T-helper 1 cell (primary cell): ENCODE measurements around the gene RDH16.
A peak's percentile ranks its signal among the peaks of the same experiment; 100 is the strongest.

Experiments used
- DNase-seq, 5 donors: peaks; one replicate each; pipeline ENCODE4 v3.0.0-alpha.2; 2012 to 2020
- total RNA-seq, 4 donors: gene quantifications; one replicate each; lab custom pipeline; 2026; lab: John Stamatoyannopoulos, UW

The RDH16 gene
- total RNA-seq = 0 to 1.4 (median 0.95) reads per million in 4 donors

DNA sequence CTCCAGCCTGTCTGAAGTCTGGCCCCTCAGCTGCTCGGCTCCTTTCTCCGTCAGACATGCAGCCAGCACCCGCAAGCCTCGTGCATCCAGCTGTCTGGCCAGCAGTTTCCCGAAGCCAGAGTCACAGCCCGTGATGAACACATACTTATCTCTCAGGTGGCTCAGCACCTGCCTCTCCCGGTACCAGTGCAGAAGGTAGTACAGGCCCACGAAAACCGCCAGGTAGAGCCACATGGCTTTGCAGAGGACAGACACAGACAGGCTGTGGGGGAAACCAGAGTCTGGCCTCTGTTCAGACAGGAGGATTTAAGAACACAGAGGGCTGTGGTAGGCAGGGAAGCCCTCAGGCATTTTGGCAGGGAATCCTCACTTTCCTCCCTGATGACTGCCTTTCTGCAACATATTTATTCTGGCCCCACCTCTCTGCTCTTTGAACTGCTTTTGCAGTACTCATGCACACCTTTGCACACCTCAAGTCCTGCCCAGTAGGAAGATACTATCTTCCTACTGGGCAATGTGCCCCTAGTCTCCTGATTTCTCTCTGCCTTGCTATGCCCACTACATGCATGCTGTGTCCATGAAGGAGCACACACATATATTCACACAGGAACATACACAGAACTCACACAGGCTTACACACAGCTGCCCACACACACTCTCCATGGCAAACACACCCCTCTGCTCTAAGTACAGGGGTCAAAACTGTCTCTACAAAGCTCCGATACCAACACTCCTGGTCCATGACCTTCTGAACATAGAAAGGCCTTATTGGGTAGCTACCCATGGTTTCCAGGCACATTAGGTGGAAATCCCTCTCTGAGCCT, at the start of gene RDH16:
Gene RDH16 (minus strand): TSS at position 380 of the 824 bp plus-strand sequence. CDS start 146 bp downstream, at position 234.
- DNase-seq = no peak

GRCh38 chr12:57006809-57007475, 49.5 kb upstream of the RDH16 start:
- DNase-seq = no peak

GRCh38 chr12:57005980-57006808, 48.8 kb upstream of the RDH16 start, which contains the start of gene ZBTB39:
Gene ZBTB39, minus strand, starts transcription at chr12:57006546. Its CDS starts 1,629 bp downstream, at chr12:57004917.
- peak; percentile 45 to 71 (median 50) for DNase-seq

DNA sequence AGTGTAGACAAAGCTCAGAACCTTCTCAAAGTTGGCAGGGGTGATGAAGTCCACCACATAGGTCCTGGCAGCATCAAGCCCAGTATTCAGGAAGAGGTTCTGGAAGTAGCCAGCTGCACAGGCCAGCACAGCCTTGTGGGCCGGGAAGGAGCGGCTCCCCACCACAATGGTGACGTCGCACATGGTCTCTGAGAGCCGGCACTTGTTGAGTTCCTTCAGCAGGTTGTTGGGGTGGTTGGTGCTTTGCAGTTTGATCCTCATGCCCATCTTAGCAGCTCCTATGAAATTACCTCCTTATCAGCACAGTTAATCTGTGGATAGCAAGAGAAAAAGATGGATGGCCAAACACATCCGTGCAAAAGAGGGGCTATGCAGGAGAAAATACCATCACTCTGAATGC, 47.2 kb upstream of the RDH16 start:
- no peak for DNase-seq

GRCh38 chr12:57003395-57003794, 46.0 kb upstream of the RDH16 start:
- no peak for DNase-seq

GRCh38 chr12:57001448-57001906, 44.1 kb upstream of the RDH16 start:
- peak; percentile 43 to 76 (median 64) for DNase-seq

DNA sequence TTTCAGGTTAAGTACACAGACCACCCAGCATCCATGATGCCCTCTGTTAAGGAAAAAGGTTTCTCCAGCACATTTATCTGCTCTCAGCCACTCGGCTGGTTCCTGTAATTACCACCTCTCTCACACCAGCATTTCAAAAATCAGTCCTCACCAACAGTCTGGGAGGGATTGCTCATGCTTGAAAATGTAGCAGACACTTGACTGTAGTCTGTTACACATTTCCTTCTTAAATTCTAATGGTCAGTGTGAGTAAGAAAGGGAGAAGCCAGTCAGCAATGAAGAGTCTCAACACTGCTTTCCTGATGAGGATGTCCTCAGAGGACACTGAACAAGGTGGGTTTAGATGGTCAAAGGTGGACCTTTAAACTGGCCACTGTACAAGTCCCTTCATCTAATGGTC, 43.0 kb upstream of the RDH16 start:
- no peak for DNase-seq

- no peak for DNase-seq
Observed at GRCh38 chr12:56999456-56999855, 42.0 kb upstream of the RDH16 start.

- peak in 1 of 5 donors; percentile 63 for DNase-seq
Observed at GRCh38 chr12:56998981-56999380, 41.6 kb upstream of the RDH16 start.

GRCh38 chr12:56998316-56998715, 40.9 kb upstream of the RDH16 start:
- DNase-seq = no peak

- no peak for DNase-seq
Observed at GRCh38 chr12:56996793-56997545, 39.6 kb upstream of the RDH16 start.

DNA sequence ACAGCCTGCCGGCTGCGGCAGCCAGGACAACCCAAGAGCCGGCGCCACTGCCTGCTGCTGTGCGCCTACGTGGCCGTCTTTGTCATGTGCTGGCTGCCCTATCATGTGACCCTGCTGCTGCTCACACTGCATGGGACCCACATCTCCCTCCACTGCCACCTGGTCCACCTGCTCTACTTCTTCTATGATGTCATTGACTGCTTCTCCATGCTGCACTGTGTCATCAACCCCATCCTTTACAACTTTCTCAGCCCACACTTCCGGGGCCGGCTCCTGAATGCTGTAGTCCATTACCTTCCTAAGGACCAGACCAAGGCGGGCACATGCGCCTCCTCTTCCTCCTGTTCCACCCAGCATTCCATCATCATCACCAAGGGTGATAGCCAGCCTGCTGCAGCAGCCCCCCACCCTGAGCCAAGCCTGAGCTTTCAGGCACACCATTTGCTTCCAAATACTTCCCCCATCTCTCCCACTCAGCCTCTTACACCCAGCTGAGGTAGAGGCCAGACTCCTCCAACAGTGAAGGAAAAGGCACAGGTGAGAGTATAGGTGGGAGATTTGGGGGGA, 38.6 kb upstream of the RDH16 start:
- DNase-seq = no peak

DNA sequence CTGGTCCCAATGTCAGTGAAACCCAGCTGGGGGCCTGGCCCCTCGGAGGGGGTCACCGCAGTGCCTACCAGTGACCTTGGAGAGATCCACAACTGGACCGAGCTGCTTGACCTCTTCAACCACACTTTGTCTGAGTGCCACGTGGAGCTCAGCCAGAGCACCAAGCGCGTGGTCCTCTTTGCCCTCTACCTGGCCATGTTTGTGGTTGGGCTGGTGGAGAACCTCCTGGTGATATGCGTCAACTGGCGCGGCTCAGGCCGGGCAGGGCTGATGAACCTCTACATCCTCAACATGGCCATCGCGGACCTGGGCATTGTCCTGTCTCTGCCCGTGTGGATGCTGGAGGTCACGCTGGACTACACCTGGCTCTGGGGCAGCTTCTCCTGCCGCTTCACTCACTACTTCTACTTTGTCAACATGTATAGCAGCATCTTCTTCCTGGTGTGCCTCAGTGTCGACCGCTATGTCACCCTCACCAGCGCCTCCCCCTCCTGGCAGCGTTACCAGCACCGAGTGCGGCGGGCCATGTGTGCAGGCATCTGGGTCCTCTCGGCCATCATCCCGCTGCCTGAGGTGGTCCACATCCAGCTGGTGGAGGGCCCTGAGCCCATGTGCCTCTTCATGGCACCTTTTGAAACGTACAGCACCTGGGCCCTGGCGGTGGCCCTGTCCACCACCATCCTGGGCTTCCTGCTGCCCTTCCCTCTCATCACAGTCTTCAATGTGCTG, 38.0 kb upstream of the RDH16 start:
- no peak for DNase-seq

DNA sequence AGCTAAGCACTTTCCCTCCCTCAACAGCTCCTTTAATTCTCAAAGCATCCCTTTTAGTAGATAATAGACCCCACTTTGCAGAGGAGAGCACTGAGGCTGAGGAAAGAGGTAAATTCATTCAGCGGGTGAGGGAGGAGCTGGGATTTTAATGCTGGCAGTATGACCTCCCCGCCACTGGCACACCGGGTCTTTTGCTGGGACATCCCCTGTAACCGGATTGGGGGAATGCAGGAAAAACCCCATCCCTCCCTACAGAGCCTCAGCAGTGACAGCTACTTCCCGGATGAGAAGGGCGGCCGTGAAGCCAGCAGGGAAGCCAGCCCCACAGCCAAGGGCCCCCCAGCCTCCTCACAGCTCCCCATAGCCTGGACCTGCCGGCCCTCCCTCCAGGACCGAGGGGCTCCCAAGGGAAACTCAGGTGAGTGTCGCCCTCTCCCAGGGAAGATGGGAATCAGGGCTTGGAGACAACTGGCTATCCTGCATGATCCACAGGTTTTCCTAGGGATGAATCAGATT, 36.9 kb upstream of the RDH16 start:
- no peak for DNase-seq

DNA sequence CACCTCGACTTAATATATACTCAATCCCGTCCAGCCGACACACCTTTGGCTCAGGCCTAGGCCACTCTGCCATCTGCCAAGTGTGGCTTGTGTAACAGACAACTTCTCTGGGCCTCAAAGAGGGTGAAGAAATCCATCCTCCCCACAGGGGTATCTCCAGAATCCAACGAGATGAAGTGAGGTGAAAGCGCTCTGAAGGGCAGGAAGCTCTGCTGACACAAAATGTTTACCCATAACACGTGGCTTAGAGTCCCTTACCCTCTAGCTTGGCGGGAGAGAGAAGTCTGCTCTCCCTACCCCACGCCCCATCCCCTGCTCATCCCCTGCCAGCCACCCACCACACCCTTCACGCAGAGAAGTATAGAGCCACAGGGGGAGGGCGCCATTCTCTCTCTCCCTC, 35.9 kb upstream of the RDH16 start:
- DNase-seq = no peak

DNA sequence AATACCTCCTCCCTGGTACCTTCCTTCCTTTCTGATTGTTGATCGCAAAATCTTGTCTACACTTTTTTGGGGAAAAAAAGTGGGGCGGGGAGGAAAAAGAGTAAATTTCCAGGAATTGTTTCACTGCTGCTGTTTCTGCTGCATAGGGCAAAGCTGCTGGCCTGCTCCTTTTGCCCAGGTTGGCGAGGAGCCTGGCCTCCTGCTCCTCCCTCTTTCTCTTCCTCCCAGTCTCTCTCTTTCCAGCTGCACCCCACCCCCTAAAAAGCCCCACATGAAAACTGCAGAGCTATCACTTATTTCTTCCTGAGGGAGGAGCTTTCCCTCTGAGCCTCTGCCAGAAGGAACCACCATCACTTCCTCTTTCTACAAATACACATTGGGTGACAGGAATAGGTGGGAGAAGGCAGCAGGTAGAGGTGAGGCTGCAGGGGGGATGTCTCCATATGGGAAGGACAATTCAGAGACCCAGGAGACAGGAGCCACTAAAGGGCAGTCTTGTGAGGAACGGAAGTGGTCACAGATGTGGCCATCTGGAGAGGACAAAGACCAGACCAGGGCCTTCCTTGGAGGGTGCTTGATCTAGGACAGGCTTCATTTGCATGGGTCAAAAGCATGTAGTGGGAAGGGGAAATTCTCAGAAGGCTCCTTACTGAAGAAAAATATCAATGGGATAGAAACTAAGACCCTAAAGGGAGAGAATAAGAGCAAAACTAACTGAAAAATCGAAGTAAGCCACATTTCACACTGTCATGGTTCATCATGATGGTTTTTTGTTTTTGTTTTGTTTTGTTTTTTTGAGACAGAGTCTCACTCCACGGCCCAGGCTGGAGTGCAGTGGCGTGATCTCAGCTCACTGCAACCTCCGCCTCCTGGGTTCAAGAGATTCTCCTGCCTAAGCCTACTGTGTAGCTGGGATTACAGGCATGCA, 34.2 kb upstream of the RDH16 start:
- no peak for DNase-seq

GRCh38 chr12:56990648-56991318, 33.4 kb upstream of the RDH16 start:
- DNase-seq = no peak

GRCh38 chr12:56989861-56990610, 32.6 kb upstream of the RDH16 start:
- DNase-seq = no peak
